ENCODE measurements around the gene TRPM2.
"Not testable (repeated sequence)": the region's sequence is repeated elsewhere in the genome, so short reads cannot be mapped to it uniquely, and the experiment has no call there.

Gene TRPM2

DNA sequence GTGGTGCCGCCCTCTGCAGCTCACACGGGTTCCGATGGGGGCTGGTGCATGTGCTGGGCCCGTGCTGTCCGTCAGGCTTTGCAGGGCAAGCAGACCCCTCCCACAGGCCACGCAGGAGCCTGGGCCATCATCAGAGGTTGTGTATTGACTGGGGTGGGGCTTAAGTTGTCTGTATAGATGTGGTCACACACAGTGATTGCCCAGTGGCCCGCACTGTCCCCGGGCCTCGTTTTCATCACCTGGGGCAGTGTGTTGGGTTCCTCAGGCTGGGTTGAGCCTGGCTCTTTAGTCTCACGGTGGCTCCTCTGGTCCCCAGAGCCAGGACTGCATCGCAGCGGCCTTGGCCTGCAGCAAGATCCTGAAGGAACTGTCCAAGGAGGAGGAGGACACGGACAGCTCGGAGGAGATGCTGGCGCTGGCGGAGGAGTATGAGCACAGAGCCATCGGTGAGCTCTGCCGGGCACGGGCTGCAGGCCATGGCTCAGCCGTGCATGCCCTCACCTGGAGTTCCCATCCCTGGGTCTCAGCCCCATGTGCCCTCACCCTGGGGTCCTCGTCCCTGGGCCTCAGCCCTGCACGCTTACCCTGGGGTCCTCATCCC lies 44.1 kb downstream of the TRPM2 start:
- DNase-seq (ENCODE audit: low spot score), result no peak

DNA sequence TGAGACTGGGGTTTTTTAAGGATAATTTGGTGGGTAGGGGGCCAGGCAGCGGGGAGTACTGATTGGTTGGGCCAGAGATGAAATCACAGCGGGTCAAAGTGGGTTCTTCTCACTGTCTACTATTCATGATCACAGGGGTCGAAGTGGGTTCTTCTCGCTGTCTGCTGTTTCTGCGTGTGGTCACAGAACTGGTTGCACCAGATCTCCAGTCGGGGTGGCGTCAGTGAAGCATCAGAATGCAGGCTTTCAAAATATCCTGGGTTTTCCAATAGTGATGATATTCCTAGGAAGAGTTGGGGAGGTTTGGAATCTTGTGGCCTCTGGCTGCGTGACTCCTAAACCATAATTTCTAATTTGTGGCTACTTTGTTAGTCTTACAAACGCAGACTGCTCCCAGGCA lies 45.1 kb downstream of the TRPM2 start:
- no peak for DNase-seq (ENCODE audit: low spot score)

DNA sequence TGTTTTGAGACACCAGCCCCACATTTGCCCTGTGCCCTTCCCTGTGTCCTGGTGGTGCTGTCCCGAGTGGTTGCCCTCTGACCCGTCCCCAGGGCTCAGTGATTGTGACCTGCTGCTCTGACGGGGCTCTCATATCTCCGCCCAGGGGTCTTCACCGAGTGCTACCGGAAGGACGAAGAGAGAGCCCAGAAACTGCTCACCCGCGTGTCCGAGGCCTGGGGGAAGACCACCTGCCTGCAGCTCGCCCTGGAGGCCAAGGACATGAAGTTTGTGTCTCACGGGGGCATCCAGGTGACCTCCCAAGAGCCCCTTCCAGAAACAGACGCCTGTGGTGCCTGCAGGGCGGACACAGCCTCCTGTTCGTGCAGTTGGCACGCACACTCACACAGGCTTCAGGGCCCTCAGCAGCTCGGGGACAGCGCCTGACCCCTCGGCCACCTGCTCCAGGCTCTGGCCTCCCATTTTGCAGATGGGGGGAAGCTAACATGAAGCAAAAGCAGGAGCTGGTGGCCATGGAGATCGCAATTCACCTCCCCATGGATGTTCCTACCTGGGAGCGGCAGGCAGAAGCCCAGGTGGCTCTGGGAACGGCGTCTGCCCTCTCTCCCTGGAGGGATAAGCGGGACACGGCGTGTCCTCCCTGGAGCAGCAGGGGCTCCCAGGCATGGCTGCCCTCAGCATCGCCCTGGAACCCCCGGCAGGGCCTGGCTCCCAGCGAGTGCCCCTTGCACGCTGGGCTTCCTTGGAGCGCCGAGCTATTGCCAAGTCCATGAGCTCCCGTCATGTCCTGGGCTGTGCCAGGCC lies 45.9 kb downstream of the TRPM2 start:
- no peak for DNase-seq (ENCODE audit: low spot score)

DNA sequence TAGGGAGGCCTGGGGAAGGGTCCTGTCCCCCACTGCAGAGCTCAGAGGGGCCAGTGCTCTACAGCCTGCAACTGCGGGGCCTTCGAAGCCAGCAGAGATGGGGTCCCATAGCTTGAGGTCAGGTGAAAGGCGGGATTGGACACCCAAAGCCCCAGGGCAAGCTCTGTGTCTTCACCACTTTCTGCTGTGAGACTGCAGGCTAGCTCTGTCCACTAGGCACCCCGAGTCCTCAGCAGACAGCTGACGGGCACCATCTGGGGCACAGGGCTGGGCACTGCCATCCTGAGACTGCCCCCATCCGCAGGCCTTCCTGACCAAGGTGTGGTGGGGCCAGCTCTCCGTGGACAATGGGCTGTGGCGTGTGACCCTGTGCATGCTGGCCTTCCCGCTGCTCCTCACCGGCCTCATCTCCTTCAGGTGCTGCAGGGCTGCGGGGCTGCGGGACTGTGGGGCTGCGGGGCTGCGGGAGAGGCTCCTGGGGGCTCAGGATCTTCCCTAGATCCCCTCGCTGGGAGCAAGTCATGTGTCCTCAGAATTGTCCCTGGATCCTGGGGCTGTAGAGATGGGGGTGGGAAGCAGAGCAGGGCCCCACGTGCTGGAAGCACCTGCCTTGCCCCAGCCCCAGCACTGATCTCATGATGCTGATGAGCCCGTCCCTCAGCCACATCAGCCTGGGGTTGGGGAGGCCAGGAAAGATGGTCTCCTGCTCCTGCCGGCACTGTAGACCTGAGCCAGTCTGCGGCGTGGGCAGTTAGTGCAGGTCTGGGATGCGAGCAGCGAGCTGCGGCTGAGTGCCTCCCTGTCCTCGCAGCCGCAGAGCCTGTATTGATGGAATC lies 46.8 kb downstream of the TRPM2 start:
- no peak for DNase-seq (ENCODE audit: low spot score)

DNA sequence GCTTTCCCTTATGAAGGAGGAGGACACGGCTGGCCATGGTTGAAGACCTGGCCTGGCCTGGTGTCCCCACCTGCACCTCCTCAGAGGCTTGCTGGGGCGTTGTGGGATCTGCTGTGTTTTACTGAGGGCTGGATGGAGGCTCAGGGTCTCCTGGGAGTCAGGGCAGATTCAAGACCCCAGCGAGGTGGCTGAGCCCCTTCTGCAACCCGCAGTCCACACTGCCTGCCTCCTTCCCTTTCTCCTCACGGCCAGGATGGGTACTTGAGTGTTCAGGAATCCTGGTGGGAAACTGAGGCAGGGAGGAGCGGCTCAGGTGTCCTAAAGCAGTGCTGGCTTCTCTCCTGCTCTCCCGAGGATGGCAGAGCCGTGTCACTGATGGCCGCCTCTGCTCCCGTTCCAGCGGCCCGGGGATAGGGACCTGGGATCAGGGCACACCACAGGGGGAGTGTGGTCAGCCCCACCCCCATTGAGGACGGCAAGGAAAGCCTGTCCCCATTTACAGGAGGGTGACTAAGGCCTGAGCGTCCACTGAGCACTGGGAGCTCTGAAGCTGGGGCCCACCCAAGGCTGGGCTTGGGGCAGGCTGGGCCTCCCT lies 47.5 kb downstream of the TRPM2 start:
- DNase-seq (ENCODE audit: low spot score), result no peak

DNA sequence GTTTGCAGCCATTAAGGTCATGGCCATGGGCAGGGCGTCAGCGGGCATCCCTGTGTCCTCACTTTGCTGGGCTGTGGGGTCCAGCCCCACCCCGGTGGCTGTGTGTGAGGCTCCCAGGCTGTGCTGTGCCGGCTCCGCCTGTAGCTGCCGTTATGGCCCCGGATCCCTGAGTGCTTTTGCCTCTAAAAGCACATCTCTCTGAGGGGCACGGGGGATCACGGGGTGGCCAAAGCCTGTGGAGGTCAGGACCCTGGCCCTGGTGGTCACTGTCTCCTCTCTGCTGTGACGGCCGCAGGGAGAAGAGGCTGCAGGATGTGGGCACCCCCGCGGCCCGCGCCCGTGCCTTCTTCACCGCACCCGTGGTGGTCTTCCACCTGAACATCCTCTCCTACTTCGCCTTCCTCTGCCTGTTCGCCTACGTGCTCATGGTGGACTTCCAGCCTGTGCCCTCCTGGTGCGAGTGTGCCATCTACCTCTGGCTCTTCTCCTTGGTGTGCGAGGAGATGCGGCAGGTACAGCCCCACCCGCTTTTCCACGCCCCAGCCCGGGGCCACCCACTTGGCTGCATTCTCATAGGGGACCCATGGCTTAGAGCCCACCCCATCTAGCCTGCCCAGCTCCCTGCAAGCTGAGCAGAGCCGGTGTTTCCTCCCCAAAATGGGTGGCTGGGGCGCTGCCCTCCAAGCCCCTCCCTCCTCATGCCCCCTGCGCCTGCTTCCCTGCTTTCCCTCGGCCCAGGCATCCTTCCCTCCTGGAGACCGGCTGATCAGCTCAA lies 48.2 kb downstream of the TRPM2 start:
- DNase-seq (ENCODE audit: low spot score), result no peak

DNA sequence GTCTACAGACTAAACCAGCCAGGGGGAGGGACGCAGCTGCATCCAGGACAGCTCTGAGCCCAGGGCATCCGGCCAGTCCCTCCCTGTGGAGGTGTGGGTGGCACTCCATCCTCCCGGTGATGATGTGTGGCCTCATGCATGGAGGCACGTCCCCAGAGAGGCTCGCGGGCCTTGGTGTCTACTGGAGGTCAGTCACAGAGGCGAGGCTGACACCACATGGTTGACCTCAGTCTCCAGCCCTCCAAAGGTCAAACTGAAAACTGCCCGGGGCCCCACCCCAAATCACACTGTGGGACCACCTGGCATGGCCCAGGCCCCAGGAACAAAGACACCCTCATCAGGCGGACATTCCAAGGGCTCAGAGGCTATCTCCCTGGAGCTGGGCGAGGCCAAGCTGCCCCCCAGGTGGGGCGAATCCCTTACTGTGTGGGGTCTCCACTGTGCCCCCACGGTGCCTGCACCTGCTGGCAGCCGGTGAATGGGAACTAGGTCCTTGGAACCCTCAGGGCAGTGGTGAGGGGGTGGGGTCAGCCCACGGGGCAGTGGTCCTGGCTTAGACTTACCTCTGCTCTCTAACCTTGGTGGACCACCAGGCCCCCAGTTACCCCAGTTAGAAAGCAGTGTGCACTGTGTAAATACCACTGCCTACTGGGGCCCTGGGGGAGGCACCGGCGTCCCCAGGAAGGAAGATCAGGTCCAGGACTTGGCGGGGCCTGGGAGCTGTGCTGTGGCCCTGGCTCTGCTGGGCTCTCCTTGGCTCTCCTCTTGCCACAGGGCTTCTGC lies 49.1 kb downstream of the TRPM2 start:
- DNase-seq (ENCODE audit: low spot score), result no peak

DNA sequence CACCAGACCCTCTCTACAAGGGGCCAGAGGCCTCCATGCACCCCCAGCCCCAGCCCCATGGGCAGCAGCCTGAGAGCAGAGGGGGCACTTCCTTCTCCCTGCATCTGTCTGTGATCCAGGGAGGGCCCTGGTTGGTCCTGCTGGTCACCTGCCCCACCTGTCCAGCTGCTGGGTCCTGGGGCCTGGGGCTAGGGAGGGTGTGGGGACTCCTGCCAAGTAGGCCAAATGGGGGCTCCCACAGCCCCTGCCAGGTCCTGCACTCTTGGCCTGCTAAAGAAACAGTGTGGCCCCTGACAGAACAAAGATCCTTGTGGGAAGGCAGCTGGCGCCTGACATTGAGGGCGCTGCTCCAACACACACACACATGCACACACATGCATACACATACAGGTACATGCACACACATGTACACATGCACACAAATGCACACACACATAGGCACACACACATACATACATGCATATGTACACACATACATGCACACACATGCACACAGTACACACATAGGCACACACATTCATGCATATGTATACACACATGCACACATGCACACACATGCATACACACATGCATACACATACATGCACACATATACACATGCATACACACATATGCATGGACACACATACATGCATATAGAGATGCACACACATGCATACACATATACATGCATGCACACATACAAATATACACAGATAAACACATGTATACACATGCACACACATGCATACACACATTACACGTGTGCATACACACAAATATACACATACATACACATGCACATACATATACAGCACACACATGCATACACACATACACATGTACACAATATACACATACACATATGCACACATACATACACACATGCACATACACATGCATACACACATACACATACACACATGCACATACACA lies 49.9 kb downstream of the TRPM2 start:
- no peak for DNase-seq (ENCODE audit: low spot score)

DNA sequence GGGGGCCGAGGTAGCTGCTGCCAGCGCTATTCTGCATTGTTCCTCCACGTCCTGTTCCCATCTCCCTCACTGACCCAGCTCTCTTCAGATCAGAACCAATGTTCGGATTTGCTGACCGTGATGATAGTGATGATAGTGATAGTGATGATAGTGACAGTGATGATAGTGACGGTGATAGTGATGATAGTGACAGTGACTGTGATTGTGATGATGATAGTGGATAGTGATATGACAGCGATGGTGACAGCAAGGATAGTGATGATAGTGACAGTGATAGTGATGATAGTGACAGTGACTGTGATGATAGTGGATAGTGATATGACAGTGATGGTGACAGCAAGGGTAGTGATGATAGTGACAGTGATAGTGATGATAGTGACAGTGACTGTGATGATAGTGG lies 51.1 kb downstream of the TRPM2 start:
- not testable (repeated sequence) for DNase-seq (ENCODE audit: low spot score)

DNA sequence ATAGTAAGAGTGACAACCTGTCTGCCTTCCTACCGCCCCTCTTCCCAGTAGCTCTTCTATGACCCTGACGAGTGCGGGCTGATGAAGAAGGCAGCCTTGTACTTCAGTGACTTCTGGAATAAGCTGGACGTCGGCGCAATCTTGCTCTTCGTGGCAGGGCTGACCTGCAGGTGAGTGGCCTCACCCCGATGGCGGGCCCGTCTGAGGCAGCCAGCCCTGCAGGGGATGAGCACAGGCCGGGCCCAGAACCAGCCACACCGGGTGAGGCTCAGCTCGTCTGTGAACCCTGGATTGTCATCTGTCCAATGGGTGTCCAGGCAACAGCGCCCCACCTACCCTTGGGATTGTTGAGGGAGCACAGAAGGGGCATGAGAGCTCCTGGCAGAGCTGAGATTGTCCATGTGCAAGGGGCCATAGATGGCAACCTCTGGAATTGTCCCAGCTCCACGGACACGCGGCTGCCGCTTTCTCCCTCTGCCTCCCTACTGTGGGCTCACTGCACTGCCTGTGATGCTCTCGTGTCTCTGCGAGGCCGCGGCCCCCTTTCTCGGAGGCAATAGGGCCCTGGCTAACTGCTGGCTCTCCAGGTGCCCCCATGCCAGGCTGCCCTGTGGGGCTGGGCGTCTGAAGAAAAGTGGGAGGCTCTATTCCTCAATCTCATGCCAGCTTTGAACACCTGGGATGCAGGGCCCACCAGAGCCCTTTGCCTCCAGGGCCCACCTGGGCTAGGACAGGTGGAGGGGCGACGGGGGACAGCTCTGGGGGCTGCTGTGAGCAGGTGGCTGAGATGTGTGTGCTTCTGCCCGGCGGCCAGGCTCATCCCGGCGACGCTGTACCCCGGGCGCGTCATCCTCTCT lies 51.9 kb downstream of the TRPM2 start:
- DNase-seq (ENCODE audit: low spot score), result no peak

DNA sequence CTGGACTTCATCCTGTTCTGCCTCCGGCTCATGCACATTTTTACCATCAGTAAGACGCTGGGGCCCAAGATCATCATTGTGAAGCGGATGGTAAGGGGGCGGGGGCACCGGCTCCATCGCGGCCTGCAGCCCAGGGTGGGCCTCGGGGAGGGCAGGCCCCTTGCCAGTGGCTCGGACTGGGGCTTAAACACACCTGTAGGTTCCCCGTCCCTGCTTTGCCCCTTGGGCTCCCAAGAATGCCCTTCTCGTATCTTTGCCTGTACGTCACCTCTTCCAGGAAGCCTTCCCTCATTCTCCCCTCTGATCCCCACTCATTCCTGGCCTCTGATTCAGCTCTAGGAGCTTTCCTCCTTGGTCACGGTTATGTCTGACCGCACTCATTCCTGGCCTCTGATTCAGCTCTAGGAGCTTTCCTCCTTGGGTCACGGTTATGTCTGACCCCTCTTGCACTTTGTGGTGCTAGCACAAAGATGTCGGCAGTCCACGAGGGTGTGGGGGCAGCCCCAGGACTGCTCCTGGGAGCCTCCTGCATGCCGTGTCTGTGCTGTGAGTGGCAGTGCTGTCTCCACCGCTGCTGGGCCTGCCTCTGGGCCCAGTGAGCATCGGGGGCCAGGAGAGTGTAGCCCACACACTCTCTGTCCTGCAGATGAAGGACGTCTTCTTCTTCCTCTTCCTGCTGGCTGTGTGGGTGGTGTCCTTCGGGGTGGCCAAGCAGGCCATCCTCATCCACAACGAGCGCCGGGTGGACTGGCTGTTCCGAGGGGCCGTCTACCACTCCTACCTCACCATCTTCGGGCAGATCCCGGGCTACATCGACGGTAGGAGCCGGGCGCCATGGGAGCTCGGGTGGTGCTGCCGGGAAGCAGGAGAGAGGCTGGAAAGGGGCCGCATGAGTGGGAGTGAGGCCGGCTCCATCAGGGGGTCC lies 52.8 kb downstream of the TRPM2 start:
- no peak for DNase-seq (ENCODE audit: low spot score)

DNA sequence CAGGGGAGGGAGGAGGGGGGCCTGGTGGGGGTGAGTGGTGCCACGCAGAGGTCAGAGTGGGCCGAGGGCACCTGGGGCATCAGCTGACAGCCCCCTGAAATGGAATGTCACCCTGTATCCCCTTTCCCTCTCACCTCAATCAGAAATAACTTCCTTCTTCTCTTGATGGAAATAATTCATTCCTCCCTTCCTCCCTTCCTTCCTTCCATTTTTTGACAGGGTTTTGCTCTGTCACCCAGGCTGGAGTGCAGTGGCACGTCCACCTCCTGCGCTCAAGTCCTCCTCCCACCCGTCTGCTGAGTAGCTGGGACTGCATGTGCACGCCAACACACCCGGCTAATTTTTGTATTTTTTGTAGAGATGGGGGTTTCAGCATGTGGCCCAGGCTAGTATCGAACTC lies 53.5 kb downstream of the TRPM2 start:
- DNase-seq (ENCODE audit: low spot score), result no peak

DNA sequence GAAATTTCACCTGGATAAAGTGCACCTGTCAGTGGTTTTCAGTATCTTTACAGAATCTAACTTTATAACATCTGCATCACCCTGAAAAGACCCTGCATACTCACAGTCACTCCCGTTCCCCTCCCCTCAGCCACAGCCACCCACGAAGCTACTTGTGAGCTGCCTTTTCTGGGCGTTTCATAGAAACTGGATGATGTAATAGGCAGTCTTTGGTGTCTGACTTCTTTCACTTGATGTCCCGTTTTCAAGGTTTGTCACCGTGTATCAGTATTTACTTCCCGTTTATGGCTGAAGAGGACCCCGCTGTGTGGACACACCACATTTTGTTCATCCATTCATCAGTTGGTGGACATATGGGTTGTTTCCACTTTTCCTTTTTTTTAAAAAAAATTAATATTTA lies 54.1 kb downstream of the TRPM2 start:
- no peak for DNase-seq (ENCODE audit: low spot score)

DNA sequence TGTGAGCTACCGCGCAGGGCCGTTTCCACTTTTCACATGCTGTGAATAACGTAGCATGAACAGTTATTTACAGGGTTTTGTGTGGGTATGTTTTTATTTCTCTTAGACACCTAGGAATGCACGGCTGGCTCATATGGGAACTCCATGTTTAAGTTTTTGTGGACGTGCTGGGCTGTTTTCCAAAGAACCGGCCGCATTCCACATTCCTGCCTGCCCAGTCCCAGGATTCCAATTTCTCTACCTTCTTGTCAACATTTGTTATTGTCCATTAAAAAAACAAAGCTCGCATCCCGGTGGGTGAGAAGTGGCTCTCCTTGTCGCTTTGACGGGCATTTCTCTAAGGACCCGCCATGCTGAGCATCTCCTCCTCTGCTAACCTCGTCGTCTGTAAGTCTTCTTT lies 54.8 kb downstream of the TRPM2 start:
- no peak for DNase-seq (ENCODE audit: low spot score)

DNA sequence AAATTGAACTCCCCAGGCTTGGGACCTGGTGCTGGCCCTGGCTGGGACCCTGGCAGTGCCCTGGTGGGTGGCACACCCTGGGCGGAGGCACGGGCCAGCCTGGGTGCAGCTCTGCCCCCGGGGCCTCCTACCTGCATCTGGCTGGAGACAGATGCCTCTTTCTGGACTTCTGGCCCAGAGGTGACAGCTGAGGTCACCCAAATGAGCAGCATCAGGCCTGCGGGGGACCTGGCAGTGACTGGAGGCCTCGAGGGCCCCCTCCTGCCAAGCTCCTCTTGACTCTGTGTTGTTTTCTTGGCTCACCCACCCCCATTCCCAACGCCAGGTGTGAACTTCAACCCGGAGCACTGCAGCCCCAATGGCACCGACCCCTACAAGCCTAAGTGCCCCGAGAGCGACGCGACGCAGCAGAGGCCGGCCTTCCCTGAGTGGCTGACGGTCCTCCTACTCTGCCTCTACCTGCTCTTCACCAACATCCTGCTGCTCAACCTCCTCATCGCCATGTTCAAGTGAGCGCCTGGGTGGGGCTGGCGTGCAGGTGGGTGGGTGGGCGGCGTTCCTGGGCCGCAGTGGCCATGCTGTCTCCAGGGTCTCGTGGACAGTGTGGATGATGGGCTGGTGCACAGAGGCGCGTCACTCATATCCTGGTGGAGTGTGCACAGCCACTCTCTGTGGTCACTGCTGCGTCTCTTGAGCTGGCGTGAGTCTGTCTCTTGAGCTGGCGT lies 60.3 kb downstream of the TRPM2 start:
- no peak for DNase-seq (ENCODE audit: low spot score)

DNA sequence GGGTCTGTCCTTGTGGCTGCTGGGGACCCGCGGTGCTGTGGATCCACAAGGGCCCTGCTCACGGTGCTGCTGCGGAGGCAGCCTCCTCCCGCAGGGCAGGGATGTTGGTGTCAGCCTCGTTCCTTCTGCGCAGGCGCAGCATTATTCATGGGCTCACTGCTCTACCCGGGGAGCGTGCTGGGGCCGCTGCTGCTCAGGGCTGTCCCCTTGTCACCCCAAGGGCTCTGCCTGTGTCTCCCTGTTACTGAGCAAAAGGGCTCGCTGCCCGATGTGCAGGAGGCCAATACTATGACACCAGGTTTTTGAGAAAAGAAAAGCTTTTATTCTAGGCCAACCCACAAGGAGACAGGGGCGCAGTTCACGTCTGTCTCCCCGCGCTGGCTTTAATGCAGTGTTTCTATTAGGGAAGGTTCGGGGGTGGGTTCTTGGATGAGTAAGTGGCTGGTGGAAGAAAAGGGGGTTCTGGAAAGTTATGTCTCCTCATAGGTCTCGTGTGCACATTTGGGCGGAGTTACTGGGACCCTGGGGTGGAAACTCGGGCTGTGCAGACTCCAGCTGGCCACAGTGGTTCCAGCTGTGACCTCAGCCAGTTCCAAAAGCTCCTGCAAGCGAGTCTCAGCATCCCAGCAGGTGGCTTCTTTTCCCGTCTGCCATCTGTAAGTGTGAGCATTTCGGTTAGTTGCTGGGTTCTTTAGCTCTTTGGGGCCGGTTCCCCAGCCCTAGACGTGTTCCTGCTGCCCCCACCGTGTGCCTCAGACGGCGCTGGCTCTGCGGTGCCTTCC lies 61.1 kb downstream of the TRPM2 start:
- no peak for DNase-seq (ENCODE audit: low spot score)
